Gastrocnemius medialis (tissue), 4 donors: ENCODE data around the gene METTL21A.

ENCODE experiments used
- CTCF ChIP-seq, 5 experiments: fragments of 450-650 bp in 3 of 5; fragments of 200-600 bp in 2 of 5; sonication (generic) in 2 of 5; IDR thresholded peaks in 4 of 5; conservative IDR thresholded peaks in 1 of 5; 1 replicate in 4 of 5; 2 replicates in 1 of 5; pipeline ENCODE4 v1.5.1; 2016 to 2019; ENCODE audit warnings: antibody characterized with exemption in 5 of 5, mild to moderate bottlenecking in 3 of 5, moderate library complexity in 3 of 5
- POLR2A ChIP-seq, 2 donors: fragments of 450-650 bp; IDR thresholded peaks; one replicate each; pipeline ENCODE4 v1.6.1; 2017; ENCODE audit warnings: antibody characterized with exemption in 2 of 2, mild to moderate bottlenecking in 2 of 2, moderate library complexity in 2 of 2

GRCh38 chr2:207621501-207622039 is 3.6 kb downstream of the METTL21A start:
- TF ChIP-seq POLR2A (IDR thresholded peaks at IDR 0.05) (no peak), CTCF (IDR thresholded peaks at IDR 0.05 in 4 of 5, conservative IDR thresholded peaks at IDR 0.05 in 1 of 5) (no peak)
